ENCODE data around the gene STK38. TPM values are rescaled to one million over a fixed set of nuclear protein-coding genes. Genes with fewer than 3 reads are reported as not detected.

The STK38 gene
- total and polyA plus RNA-seq, 9 of the 15 experiments (the other 6 are each of a cell fraction or from before 2014, with no cell fraction given) = 5.7 to 28.7 (median 19.5) TPM

DNA sequence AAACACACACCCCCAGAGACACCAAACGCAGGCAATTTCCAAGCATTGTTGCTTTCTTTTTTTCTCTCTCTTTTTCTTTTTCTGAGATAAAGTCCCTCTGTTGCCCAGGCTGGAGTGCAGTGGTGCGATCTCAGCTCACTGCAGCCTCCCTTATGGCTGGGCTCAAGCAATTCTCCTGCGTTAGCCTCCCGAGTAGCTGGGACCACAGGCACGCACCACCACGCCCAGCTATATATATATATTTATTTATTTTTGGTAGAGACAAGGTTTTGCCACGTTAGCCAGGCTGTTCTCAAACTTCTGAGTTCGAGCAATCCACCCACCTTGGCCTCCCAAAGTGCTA is 32.9 kb upstream of the STK38 start:
- ChIA-PET CTCF (ENCODE audit: low intra/inter-chr PET ratio) (interaction anchor here (1.7 kb wide), 1 partner anchor 157 kb away, joined by 13 read pairs; no protein-coding TSS in a partner anchor), POLR2A (interaction anchor here (0.6 to 2.6 kb wide), 5 partner anchors 10 to 19 kb away, joined by 3 to 20 read pairs (median 6); partner anchors contain the start of gene SRSF3)
- 73% methylated on average over 7 of the region's 8 CpGs for WGBS (ENCODE audit: insufficient coverage, low coverage, missing lambda C conversion rate)
- DNase-seq (ENCODE audit: extremely low read depth in 1 of 4, low spot score in 3 of 4) = no peak
- no peaks in the 10 kb centered on the region for H3K79me2 ChIP-seq (ENCODE audit: control insufficient read depth, insufficient read depth, low read length)
- no peak overlapping the region for H3K27ac ChIP-seq (ENCODE audit: extremely low read depth, low read depth, low read length)
- no peaks in the 10 kb centered on the region for H3K9me1 ChIP-seq (ENCODE audit: control insufficient read depth, insufficient read depth, low read length)
- no peaks in the 10 kb centered on the region for H3K9me3 ChIP-seq (replicated peaks; ENCODE audit: control insufficient read depth, insufficient read depth, low read depth, low read length)
- no peak overlapping the region for H3K4me3 ChIP-seq
- H3K9ac ChIP-seq (ENCODE audit: insufficient read depth in 1 of 2, low read depth in 2 of 2, low read length in 2 of 2) = peak overlapping the region; percentile 0 to 2; a peak in 1 of 4 replicates
- in situ Hi-C loops (cut with MboI) = no loop called here
- no peak for TF ChIP-seq ZNF644 (tag; IDR thresholded peaks at IDR 0.05; ENCODE audit: low read depth)
- no peak for TF ChIP-seq SRSF7 (optimal IDR thresholded peaks at IDR 0.05; ENCODE audit: low read depth, low read length)
- TF ChIP-seq ZNF23 (CRISPR knock-in tag; IDR thresholded peaks at IDR 0.05) = no peak
- TF ChIP-seq, protein P1, sequence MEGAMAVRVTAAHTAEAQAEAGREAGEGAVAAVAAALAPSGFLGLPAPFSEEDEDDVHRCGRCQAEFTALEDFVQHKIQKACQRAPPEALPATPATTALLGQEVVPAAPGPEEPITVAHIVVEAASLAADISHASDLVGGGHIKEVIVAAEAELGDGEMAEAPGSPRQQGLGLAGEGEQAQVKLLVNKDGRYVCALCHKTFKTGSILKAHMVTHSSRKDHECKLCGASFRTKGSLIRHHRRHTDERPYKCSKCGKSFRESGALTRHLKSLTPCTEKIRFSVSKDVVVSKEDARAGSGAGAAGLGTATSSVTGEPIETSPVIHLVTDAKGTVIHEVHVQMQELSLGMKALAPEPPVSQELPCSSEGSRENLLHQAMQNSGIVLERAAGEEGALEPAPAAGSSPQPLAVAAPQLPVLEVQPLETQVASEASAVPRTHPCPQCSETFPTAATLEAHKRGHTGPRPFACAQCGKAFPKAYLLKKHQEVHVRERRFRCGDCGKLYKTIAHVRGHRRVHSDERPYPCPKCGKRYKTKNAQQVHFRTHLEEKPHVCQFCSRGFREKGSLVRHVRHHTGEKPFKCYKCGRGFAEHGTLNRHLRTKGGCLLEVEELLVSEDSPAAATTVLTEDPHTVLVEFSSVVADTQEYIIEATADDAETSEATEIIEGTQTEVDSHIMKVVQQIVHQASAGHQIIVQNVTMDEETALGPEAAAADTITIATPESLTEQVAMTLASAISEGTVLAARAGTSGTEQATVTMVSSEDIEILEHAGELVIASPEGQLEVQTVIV (CRISPR knock-in tag; IDR thresholded peaks at IDR 0.05; ENCODE audit: borderline replicate concordance) = no peak
- TF ChIP-seq DIDO1 (tag; IDR thresholded peaks at IDR 0.05; ENCODE audit: low read depth) = no peak
- no peak for TF ChIP-seq MAFF (IDR thresholded peaks at IDR 0.05; ENCODE audit: low read length)
- TF ChIP-seq ATF7 (IDR thresholded peaks at IDR 0.05) = peak; percentile 46; the same call in 1 of the 2 replicates
- TF ChIP-seq, protein P2, sequence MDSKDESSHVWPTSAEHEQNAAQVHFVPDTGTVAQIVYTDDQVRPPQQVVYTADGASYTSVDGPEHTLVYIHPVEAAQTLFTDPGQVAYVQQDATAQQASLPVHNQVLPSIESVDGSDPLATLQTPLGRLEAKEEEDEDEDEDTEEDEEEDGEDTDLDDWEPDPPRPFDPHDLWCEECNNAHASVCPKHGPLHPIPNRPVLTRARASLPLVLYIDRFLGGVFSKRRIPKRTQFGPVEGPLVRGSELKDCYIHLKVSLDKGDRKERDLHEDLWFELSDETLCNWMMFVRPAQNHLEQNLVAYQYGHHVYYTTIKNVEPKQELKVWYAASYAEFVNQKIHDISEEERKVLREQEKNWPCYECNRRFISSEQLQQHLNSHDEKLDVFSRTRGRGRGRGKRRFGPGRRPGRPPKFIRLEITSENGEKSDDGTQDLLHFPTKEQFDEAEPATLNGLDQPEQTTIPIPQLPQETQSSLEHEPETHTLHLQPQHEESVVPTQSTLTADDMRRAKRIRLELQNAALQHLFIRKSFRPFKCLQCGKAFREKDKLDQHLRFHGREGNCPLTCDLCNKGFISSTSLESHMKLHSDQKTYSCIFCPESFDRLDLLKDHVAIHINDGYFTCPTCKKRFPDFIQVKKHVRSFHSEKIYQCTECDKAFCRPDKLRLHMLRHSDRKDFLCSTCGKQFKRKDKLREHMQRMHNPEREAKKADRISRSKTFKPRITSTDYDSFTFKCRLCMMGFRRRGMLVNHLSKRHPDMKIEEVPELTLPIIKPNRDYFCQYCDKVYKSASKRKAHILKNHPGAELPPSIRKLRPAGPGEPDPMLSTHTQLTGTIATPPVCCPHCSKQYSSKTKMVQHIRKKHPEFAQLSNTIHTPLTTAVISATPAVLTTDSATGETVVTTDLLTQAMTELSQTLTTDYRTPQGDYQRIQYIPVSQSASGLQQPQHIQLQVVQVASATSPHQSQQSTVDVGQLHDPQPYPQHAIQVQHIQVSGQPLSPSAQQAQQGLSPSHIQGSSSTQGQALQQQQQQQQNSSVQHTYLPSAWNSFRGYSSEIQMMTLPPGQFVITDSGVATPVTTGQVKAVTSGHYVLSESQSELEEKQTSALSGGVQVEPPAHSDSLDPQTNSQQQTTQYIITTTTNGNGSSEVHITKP (IDR thresholded peaks at IDR 0.05; ENCODE audit: partially characterized antibody) = peak; percentile 94
- no peak for TF ChIP-seq SOX6 (IDR thresholded peaks at IDR 0.05)
- TF ChIP-seq TRIM24 (IDR thresholded peaks at IDR 0.05) = no peak
- intact Hi-C loops (cut with micrococcal nuclease) = no loop called here
- H3K4me2 ChIP-seq (ENCODE audit: insufficient read depth, low read length) = no peak overlapping the region
- no peaks in the 10 kb centered on the region for H3K36me3 ChIP-seq (ENCODE audit: control insufficient read depth, insufficient read depth, low read length)
- peak overlapping the region; percentile 96 for H2AFZ ChIP-seq (ENCODE audit: low read depth, low read length)
- H3K4me1 ChIP-seq (replicated peaks in 1 of 2; ENCODE audit: control insufficient read depth in 2 of 2, insufficient read depth in 2 of 2, low read length in 2 of 2) = peaks cover 16 to 21% of the 10 kb centered on the region in 2 experiments; a peak in 4 of 5 replicates
- peak; percentile 10; the same call in 2 of the 3 replicates for ATAC-seq
- no peaks in the 10 kb centered on the region for H4K20me1 ChIP-seq (replicated peaks; ENCODE audit: control insufficient read depth, insufficient read depth, low read length)
- BruUV-seq (replicated peaks) = no TSS peak
- no peaks in the 10 kb centered on the region for H3K27me3 ChIP-seq (ENCODE audit: control insufficient read depth in 2 of 2, insufficient read depth in 2 of 2, low read length in 2 of 2)
- FAIRE-seq = no peak

All from K562 (cell line).